ENCODE results near the gene KCNH2. TPM values are rescaled to one million over a fixed set of nuclear protein-coding genes. Genes with fewer than 3 reads are reported as not detected.
"Not testable (repeated sequence)": the region's sequence is repeated elsewhere in the genome, so short reads cannot be mapped to it uniquely, and the experiment has no call there.

Gene KCNH2
- polyA plus RNA-seq, 4 donors, result 9.8 to 17.5 (median 15.7) TPM

DNA sequence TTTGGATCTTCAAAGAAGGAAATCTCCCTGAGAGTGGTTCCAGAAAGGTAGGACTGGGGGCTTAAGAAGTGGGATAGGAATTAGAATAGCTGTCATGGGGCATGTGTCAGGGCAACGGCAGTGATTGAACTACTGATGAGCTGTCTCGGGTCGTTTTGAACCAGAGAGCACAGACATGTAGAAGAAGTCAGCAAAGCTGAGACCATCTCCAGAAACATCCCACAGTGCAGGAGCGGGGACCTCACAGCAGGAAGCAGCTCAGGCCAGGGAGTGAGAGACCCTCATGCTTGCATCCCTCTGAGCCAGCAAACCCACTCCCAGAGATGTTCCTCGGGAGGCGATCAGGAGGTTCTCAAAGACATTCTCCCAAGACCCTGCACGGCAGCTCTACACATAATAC lies 65.7 kb downstream of the KCNH2 start:
- DNase-seq (ENCODE audit: low read depth in 4 of 4, low spot score in 3 of 4), result no peak

DNA sequence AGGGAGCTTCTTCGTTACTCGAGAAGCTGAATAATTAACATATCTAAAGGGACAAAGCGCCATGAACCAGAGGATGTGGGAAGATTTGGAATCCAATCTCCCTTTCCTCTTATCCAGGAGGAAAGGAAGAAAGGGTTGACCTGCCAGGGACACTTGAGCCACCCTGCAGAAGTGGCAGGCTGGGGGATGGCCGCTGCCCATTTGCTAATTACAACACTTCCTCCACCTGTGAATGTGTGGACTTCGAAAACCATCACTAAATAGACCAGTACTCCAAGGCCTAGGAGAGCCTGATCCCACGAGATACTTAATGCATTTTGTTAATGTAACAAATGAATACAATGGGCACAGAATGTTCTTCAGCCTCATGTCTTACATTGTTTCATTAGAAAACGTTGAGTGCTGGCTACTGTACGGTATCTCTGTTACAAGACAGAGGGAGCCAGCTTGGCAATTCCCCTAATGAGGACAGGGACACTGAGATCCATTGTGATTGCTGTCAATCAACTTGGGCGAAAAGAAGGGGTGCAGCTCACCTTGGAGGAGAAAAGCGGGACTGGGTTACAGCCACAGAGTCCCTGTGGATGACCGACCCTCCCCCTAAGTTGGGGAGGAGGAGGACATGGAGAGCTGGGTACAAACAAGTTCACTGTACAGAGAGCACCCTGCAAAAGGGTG lies 66.4 kb downstream of the KCNH2 start:
- no peak for DNase-seq (ENCODE audit: low read depth in 4 of 4, low spot score in 3 of 4)

DNA sequence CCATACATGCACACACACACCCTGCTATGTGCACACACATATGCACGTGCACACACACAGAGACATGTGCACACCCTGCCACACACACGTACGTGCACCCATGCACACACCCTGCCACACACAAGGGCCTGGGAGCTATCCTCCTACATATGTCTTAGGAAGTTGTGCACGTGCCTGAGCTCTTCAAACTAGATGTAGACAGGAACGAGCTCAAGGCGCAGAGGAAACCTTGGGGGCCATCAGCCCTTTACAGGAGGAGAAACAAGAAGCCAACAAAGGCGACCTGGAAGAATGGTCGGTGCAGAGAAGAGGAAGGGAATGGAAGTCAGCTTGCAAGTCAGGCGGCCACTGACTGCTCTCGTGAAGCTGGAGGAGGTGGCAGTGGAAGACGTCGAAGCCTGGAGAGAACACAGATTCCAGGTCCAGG lies 67.1 kb downstream of the KCNH2 start:
- DNase-seq (ENCODE audit: low read depth in 4 of 4, low spot score in 3 of 4), result no peak

DNA sequence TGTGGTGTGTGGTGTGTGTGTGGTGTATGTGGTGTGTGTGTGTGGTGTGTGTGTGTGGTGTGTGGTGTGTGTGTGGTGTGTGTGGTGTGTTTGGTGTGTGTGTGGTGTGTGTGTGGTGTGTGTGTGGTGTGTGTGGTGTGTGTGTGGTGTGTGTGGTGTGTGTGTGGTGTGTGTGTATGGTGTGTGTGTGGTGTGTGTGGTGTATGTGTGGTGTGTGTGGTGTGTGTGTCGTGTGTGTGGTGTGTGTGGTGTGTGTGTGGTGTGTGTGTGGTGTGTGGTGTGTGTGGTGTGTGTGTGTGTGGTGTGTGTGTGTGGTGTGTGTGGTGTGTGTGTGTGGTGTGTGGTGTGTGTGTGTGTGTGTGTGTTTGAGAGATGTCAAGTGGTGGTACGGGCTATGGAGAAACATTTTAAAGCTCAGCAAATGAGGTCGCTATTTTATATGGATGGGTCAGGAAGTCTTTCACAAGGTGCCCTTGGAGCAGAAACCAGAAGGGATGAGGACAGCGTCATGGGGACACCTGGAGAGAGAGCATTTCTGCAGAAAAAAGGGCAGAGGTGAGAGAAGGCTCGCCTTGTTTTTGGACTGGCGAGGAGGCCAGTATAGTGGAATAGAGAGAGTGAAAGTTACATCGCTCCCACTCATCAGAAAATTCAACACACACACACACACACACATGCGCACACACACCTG lies 67.7 kb downstream of the KCNH2 start:
- DNase-seq (ENCODE audit: low read depth in 4 of 4, low spot score in 3 of 4), result not testable (repeated sequence)

DNA sequence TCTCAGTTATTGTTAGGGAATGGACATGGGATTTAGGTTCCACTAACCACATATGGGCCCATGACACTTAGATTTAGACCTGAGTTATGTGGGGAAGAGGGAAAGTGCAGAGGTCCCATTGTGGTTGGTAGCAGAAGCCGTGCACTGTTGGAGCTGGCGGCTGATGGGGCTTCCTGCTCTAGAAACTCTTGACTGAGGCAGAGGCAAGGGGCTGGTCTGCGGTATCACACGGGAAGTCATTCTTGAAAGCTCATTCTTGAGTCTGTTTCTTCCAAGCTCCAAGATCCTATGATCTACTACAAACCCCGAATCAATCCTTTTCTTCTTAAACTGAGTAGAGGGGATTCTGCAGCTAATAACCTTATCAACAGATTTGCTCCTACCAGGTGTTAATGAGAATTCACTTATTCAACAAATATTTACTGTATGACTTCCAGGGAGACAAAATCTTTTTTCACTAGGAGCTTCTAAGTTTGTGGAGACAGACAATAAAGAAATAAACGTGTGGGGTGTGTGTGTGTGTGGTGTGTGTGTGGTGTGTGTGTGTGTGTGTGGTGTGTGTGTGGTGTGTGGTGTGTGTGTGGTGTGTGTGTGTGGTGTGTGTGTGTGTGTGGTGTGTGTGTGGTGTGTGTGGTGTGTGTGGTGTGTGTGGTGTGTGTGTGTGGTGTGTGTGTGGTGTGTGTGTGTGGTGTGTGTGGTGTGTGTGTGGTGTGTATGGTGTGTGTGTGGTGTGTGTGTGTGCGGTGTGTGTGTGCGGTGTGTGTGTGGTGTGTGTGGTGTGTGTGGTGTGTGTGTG lies 68.7 kb downstream of the KCNH2 start:
- DNase-seq (ENCODE audit: low read depth in 4 of 4, low spot score in 3 of 4), result no peak

DNA sequence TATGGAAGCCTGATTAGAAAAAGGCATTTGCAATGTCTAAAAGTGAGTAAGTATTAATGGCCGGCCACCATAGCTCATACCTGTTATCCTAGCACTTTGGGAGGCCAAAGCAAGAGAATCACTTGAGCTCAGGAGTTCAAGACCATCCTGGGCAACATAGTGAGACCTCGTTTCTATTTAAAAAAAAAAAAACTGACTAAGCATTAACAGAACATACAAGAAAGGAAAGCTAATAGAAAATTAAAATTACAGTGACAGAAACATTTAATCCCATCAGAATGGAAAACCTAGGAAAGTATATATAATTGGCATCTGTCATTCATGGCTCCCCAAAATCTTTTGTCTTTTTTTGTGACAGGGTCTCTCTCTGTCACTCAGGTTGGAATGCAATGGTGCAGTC lies 69.9 kb downstream of the KCNH2 start:
- no peak for DNase-seq (ENCODE audit: low read depth in 4 of 4, low spot score in 3 of 4)

DNA sequence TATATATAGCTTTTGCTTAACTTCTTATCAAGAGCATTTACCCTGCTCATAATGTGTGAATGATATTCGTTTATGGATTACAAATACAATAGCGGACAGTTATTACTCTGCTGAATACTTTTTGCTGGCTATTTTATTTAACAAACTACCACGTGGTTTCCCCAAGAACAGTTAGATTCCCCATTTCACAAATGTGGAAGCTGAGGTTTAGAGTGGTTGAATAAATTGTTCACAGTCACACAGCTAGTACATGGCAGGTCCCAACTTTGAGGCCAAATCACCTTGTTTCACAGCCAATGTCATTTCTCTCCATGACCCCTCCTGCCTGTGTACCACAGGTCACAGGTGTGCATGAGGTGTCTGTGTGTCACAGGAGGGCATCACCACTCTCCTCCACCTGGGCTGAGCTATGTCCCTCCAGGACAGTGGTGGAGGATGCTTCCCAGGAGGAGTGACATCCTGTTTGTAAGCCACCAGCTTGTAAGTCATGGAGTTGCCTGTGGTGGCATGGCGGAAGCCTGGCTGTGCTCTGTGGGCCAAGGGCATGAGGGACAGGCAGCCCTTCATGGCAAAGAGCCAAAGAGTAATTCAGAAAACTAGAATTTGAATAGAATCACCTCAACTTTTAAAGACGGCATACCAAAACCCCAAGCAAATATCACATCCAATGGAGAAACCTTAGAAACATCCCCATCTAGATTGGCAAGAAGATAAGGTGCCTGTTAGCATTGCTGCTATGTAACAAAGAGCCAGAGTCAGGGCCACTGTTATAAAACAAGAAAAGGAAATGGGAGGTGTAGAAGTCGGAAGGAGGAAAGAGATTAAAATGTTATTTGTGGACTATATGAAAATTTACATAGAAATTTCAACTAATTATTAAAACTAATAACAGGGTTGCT lies 73.9 kb downstream of the KCNH2 start:
- DNase-seq (ENCODE audit: low read depth in 4 of 4, low spot score in 3 of 4), result no peak

DNA sequence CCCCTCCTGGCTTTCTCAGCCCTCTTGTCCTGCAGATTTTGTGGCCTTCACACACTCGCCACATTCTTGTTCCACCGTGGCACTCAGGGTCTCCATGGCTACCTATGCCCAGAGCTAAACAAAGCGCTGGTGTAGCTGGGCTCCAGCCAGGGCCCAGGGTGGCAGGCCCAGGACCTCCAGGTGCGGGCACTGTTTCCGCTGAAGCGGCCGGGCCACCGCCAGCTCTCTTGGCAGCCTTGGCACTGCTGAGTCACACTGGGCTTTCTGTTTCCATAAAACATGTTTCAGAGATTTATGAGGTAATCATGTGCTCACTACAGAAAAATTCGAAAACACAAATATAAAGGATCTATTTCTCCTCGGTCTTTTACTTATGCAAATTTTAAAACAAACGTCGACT lies 74.5 kb downstream of the KCNH2 start:
- DNase-seq (ENCODE audit: low read depth in 4 of 4, low spot score in 3 of 4), result no peak

DNA sequence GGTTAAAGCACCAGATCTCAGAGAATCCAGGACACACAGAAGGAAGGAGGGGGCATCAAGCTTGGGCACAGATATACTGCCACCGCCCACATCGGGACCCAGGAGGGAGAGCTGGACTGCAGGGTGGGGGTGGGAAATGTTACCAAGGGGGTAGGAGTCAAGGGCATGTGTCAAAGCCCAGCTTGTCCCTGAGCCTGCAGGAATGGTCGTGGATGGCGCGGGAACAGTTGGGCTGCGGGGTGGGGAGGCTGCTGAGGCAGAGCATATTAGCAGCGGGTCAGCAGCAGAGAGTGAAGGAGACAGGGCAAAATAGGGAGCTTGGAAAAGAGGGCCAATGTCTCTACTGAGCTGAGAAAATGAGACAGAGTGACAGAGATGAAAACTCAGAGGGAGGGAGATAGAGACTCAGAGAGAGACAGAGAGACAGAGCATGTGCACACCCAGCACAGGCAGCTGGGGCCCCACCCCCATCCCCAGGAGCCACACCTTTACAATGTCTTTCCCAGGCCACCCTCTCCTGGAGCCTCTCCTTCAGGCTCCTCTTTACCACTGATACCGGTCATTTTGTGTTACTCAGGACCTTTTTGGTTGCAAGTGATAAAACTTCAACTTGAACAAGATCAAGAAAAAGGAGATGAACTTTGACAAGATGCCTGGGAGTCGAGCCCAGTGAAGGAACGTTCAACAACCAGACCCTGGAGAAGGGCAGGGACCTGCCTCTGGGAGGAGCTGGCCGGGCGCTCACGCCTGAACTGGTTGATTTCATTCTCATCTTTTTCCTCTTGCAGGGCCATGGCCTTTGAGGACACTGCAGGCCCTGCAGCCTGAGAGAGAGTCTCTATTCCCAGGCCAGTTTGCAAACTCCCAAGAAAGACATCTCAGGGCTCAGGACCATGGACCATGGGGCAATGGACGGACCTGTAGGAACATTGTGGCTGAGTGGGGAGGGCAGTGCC lies 75.8 kb downstream of the KCNH2 start:
- no peak for DNase-seq (ENCODE audit: low read depth in 4 of 4, low spot score in 3 of 4)

DNA sequence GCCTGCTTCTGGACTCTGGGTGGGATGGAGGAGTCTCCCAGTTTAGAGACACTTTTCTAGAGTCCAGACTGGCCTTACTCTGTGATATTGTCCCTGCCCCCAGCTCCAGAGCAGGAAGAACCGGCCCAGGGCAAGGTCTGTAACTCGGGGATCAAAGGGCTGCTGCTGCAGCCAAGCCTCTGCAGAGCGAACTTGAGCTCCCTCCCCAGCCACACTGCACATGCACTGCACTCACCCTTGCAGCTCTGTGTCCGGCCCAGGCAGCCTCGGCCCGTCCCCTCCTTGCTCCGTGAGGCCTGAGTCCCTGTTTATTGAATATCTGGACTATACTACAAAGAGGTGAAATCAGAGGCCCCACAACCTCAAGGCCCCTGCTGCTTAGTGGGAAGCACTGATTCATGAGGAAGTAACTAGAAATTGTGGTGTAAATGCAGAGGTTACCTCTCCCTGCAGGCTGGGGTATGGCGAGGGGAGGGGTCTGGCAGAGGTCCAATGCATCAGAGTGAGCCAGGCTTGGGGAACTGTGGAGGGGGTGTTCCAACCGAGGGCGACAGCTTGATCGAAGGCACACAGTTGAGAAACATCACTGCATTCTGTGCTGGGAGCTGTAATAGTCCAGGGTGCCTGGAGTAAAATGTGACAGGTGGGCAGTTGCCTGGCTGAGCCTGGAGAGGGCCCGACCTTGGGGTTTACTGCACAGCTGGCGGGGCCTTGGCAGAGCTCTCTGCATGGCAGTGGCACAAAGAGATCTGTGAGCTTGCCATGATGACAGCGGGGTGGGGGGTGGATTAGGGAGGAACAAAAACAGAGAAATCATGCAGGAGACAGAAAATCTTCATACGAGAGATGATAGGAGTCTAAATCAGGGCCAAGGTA lies 76.7 kb downstream of the KCNH2 start:
- no peak for DNase-seq (ENCODE audit: low read depth in 4 of 4, low spot score in 3 of 4)

DNA sequence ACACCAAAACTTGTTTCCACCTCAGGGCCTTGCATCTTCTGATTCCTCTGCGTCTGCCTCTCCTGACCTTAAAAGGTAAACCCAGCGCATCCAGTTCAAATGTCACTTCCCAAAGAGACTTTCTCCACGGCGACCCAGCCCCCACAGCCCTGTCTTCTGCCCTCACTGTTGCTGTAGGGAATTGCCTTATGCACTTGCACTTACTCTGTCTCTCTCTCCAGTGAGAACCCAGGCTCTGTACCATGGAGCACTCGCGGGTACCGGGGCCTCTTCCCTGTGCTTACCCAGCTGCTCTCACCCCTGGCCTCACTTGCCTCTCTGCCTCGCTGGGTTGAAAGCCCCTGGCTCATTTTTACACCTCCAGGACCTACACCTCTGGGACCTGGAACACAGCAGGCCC lies 77.4 kb downstream of the KCNH2 start:
- DNase-seq (ENCODE audit: low read depth in 4 of 4, low spot score in 3 of 4), result no peak

DNA sequence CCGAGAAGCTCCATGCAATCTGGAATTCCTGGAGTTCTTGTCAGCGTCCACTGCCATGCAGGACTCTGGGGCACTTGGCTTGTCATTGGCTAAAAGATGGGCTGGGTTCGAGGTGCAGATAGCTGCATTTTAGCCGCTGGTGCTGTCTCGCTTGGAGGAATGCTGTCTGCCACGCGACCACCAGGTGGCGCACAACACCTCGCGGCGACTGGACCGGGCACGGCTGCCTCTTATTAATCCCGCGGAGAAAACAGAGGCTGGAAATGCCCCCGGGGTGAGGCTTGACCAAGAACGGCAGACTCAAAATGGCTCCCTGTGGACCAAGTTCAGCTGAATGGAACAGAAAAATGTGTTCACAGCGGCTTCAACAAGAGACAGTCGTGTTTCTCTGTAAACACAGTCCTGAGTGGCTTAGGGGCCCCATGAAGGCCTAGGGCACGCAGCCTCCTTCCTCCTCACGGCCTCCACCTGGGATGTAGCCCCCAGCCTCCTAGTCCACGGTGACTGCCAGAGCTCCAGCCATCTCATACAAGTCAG lies 79.6 kb downstream of the KCNH2 start:
- DNase-seq (ENCODE audit: low read depth in 4 of 4, low spot score in 3 of 4), result no peak

DNA sequence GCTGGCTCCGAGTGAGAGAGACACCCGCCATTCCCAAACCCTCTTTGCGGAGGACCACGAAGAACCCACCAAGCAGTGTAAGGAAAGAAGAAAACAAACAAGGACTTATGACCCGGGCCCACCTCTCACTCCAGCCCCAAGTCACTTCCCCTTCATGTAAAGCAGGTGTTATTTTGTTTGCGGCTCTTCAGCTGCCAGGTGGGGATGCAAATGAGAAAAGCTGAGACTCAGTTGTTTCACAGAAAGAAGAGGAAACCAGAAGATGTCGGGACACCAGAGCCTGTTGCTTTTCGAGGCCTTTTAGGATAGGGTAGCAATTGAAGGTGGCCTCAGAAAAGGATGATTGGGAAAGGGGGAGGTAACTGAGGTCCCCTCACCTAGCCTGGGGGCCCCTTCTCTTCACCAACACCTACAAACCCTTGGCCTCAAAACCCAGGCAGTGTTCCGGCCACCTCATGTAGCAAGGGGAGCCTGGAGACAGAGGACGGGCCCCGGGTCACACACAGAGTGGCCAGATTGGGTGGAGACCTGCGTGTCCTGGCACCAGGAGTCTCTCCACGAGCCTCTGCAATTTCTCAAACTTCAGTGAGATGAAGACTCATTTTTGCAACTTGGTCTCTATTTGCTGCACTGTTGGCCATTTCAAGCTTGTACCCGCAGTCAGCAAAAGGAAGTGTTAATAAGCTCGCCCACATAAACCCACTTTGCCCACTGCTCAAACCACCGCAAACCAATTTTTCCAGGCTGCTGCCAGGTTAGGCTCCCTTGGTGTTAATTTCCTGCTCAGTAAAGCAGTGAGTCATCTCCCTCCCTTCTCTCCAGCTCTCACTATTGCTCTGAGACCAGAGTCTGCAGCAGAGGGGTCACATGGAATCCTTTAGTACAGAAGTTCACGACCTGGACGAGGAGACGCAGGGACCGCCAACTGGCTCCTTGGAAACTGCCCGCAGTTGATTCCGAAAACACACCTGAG lies 80.3 kb downstream of the KCNH2 start:
- DNase-seq (ENCODE audit: low read depth in 4 of 4, low spot score in 3 of 4), result no peak

DNA sequence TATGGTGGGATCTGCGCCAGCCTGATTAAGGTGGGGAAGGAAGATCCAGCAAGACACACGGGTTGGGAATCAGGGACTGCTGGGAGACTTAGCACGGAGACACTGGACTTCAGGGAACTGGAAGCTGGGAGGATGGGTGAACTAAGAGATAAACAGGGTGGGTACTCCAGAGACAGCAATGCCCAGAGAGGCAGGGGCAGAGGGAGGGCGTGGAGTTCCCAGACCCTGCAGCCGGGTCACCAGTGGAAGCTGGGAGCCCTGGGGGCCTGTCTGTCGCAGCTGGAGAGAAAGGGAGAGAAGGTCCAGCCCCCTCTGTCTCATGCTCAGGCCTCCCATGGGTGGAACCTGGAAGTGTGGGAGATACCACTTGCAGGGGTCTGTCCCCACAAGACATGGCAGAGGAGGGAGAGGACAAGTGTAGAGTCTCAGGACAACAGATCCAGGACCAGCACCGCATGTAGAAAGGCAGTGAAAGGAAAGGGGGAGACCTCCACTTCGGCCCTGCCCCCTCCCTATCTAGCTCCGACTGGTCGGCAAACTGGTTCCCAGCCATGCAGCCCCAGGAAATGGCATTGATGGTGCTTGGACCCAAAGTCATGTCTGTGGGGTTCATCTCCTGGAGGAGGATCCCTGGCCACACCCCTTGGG lies 81.4 kb downstream of the KCNH2 start:
- DNase-seq (ENCODE audit: low read depth in 4 of 4, low spot score in 3 of 4), result no peak

DNA sequence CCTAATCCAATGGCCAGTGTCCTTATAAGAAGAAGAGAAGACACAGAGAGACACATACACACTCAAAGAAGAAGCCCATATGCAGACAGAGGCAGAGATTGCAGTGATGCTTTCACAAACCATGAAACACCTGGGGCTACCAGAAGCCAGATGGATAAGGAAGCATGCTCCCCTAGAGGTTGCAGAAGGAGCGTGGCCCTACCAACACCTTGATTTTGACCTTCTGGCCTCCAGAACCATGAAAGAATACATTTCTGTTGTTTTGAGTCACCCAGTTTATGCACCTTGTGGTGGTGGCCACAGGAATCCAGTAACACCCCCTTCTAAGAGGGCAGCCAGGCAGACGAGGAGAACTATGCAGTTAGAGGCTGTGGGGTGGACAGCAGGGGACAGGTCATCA lies 82.3 kb downstream of the KCNH2 start:
- DNase-seq (ENCODE audit: low read depth in 4 of 4, low spot score in 3 of 4), result no peak
